ENCODE measurements around the gene NLRP2B.

- TF ChIP-seq CTCF (IDR thresholded peaks at IDR 0.05), result no peak
- TF ChIP-seq POLR2A (IDR thresholded peaks at IDR 0.05), result no peak
Observed at GRCh38 chrX:57652705-57653104, 27.4 kb downstream of the NLRP2B start.

Measured in body of pancreas (tissue), 4 donors.